ENCODE measurements around the gene ACER2.

ACER2 gene

DNA sequence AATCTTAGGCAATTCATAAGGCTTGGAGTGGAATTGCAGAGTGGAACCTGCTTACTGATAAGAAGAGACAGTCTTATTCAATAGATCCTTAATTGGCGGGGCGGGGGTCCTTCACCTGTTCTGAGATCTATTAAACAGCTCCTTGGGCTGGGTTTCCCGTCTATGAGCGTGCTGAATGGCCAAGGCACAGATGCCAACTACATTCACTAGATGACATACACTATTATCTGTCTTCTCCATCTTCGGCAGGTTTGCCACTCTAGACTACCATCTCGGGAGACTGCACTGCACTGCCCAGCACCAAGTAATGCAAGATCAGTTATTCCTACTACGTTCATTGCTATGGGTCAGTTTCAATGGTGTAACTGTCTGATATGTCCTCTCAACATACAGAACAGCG, 81.5 kb downstream of the ACER2 start:
- DNase-seq, result no peak

DNA sequence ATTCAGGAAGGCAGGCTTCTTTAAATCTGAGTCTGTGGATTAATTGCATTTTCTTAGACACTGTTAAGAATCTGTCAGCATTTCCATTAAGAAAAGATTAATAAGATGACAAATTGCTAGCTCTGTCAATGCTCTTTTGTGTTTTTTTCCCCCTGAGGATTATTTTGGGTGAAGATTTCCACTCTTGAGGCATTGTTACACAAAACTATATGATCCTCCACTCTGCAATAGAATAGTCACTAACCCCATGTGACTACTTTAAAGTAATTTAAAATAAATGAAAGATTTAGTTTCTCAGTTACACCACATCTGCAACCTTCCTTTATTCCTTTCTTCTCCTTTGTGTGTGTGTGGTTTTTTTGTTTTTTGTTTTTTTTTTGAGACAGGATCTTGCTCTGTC, 82.0 kb downstream of the ACER2 start:
- DNase-seq, result no peak

DNA sequence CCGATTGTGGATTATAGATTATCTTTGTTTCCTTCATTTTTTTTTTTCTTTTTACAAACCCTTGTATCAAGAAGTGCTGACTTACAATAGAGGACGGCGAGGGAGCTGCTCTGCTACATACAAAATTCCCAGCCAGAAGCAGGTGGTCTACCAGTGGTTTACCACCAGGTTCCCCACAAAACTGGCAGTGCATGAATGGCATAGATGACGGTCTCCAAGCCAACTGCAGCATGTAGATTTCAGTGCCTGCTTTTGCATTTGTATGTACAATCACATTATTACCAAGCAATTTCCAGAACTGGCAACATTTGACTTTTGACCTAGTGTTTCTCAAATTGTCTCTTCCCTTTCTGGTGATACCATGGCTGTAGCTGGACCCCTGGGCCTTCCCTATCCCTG, 84.0 kb downstream of the ACER2 start:
- DNase-seq, result no peak

GRCh38 chr9:19493174-19493811, 84.5 kb downstream of the ACER2 start:
- peak; percentile 35 for DNase-seq

GRCh38 chr9:19493876-19494275, 85.1 kb downstream of the ACER2 start:
- DNase-seq, result no peak

- DNase-seq, result no peak
Measured at GRCh38 chr9:19495186-19496028, 86.6 kb downstream of the ACER2 start.

GRCh38 chr9:19496321-19497050, 87.7 kb downstream of the ACER2 start:
- DNase-seq, result no peak

DNA sequence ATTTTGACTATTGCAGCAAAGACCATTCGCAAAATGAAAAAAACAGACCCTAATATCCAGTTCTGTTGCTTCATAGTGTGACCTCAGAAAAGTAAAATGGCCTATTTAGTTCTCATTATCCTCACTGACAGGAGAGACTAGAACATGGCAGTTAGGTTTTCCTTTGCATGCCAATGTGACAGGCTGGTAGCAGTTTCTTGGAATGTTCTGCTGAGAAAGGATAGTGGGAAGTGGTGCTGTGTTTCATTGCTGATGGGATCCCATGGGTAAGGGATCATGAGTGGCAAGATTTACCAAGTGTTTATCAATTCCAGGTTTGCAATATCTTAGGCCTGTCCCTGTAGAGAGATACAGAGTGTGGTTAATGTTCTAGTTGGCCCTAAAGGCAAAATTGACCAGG, 88.5 kb downstream of the ACER2 start:
- DNase-seq, result no peak

GRCh38 chr9:19498015-19498414, 89.2 kb downstream of the ACER2 start:
- no peak for DNase-seq
